ENCODE measurements around the gene TCAF1. TPM values are rescaled to one million over a fixed set of nuclear protein-coding genes. Genes with fewer than 3 reads are reported as not detected.
A peak's percentile ranks its signal among the peaks of the same experiment; 100 is the strongest.

Gene TCAF1
- total RNA-seq, 1 donor from 2014 or later: 30.9 TPM

DNA sequence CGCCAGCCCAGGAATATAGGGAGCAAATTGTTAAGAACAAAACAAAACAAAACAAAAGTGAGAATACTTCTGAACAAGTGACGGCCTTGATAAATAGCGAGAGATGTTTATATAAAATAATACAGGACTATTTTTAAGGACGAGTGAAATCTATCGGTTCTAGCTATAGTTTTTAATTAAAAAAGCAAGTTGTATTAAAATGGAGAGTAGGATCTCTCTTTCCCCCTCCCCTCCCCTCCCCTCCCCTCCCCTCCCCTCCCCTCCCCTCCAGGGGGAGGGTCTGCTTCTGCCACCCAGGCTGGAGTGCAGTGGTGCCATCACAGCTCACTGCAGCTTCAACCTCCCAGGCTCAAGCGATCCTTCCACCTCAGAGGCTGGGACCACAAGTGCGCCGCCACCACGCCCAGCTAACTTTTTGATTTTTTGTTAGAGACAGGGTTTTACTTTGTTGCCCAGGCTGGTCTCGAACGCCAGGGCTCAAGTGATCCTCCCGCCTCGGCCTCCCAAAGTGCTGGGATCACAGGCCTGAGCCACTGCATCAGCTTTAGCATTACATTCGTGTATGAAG lies 440 bp upstream of the TCAF1 start:
- TF ChIP-seq, protein P1, sequence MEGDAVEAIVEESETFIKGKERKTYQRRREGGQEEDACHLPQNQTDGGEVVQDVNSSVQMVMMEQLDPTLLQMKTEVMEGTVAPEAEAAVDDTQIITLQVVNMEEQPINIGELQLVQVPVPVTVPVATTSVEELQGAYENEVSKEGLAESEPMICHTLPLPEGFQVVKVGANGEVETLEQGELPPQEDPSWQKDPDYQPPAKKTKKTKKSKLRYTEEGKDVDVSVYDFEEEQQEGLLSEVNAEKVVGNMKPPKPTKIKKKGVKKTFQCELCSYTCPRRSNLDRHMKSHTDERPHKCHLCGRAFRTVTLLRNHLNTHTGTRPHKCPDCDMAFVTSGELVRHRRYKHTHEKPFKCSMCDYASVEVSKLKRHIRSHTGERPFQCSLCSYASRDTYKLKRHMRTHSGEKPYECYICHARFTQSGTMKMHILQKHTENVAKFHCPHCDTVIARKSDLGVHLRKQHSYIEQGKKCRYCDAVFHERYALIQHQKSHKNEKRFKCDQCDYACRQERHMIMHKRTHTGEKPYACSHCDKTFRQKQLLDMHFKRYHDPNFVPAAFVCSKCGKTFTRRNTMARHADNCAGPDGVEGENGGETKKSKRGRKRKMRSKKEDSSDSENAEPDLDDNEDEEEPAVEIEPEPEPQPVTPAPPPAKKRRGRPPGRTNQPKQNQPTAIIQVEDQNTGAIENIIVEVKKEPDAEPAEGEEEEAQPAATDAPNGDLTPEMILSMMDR (IDR thresholded peaks at IDR 0.05): no peak
- intact Hi-C loops (cut with DNase I): loop anchor here (2.0 to 10.0 kb wide), 3 partner anchors 522 to 932 kb away; partner anchors contain the start of genes CASP2, TPK1 and ZYX

DNA sequence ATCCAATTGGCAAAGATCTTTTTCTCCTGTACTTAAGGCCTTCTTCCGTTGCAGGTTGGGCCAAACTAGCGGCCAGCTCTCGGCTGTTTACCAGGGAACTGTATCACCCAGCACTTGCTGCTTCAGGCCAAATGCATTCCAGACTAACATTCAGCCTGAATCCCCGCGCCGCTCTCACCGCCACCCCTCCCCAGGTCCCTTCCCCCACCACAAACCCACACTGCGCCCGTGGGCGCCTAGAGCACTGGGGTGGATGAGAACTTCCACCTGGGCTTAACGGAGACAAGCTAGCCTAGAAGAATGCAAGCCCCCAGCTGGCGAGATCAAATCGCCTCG lies 676 bp downstream of the TCAF1 start:
- peak overlapping the region; percentile 79 to 84 for H3K27ac ChIP-seq
- H3K4me3 ChIP-seq: peak overlapping the region; percentile 70 to 78
- TF ChIP-seq, protein P1 (IDR thresholded peaks at IDR 0.05): no peak
- DNase-seq (ENCODE audit: low spot score in 2 of 2): no peak
- H3K27me3 ChIP-seq: no peaks in the 10 kb centered on the region
- intact Hi-C loops (cut with DNase I): loop anchor here (1.0 to 10.0 kb wide), 3 partner anchors 19 to 934 kb away; partner anchors contain the start of genes CASP2 and TPK1
- H3K36me3 ChIP-seq: no peaks in the 10 kb centered on the region
- peaks cover 0 to 3% of the 10 kb centered on the region in 2 donors for H3K4me1 ChIP-seq
- peaks cover 0 to 3% of the 10 kb centered on the region in 2 donors for H3K9me3 ChIP-seq

More for the DNA sequence above, 440 bp upstream of the TCAF1 start:
- Histone ChIP-seq H3K27ac (peak overlapping the region; percentile 79 to 84), H3K4me3 (peak overlapping the region; percentile 70 to 78), H3K27me3 (no peaks in the 10 kb centered on the region), H3K4me1 (peaks cover 0 to 3% of the 10 kb centered on the region in 2 donors), H3K9me3 (peaks cover 0 to 3% of the 10 kb centered on the region in 2 donors), H3K36me3 (no peaks in the 10 kb centered on the region)
- DNase-seq (ENCODE audit: low spot score in 2 of 2): no peak

DNA sequence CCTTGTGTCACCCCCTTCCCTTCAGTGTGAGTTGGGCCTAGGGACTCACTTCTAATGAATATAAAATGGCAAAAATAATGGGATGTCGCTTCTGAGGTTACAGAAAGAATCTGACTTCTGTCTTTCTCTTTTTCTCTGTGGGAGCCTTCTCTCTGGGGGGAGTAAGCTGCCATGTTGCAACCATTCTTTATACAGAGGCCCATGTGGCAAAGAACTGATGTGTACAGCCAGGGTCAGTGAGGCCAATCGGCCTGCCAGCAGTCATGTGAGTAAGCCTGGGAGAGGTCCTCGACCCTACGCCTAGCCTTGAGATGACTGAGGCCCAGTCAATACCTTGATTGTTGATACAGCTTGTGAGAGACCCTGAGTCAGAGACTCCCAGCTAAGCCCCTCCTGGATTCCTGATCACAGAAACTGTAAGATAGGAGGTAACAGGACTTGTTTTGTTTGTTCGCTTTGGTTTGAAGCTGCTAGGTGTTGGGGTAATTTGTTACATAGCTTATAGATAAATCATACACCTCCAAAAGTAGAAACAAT lies 1.7 kb downstream of the TCAF1 start:
- H3K9me3 ChIP-seq: peaks cover 0 to 3% of the 10 kb centered on the region in 2 donors
- peak overlapping the region; percentile 79 to 84 for H3K27ac ChIP-seq

DNA sequence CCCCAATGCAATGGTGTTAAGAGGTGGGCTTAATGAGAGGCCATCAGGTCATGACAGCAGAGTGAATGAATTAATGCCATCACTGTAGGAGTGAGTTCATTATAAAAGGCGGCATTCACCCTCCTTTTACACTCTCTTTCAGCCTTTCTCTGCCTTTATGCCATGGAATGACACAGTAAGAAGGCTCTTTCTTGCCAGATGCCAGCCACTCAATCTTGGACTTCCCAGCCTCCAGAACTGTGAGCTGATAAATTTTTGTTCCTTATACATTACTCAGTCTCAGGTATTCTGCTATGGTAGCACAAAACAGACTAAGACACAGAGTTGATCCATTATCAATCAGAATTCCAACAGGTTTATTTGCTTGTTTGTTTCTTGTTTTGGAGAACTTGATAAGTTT lies 3.2 kb downstream of the TCAF1 start:
- H3K36me3 ChIP-seq: no peaks in the 10 kb centered on the region
- H3K27me3 ChIP-seq: no peaks in the 10 kb centered on the region
- DNase-seq (ENCODE audit: low spot score in 2 of 2): no peak
- H3K4me1 ChIP-seq: peaks cover 0 to 3% of the 10 kb centered on the region in 2 donors
- H3K27ac ChIP-seq: no peak overlapping the region
- H3K4me3 ChIP-seq: no peak overlapping the region
- peaks cover 0 to 3% of the 10 kb centered on the region in 2 donors for H3K9me3 ChIP-seq
- TF ChIP-seq, protein P1 (IDR thresholded peaks at IDR 0.05): no peak
- intact Hi-C loops (cut with DNase I): no loop called here

More for the DNA sequence above, 1.7 kb downstream of the TCAF1 start:
- Histone ChIP-seq H3K27me3 (no peaks in the 10 kb centered on the region), H3K36me3 (no peaks in the 10 kb centered on the region), H3K4me1 (peaks cover 0 to 3% of the 10 kb centered on the region in 2 donors), H3K4me3 (peak overlapping the region; percentile 70 to 78)
- TF ChIP-seq, protein P1 (IDR thresholded peaks at IDR 0.05): no peak
- intact Hi-C loops (cut with DNase I): loop anchor here (5.0 to 10.0 kb wide), 2 partner anchors 613 to 935 kb away; partner anchors contain the start of genes CASP2 and TPK1
- DNase-seq (ENCODE audit: low spot score in 2 of 2): no peak

DNA sequence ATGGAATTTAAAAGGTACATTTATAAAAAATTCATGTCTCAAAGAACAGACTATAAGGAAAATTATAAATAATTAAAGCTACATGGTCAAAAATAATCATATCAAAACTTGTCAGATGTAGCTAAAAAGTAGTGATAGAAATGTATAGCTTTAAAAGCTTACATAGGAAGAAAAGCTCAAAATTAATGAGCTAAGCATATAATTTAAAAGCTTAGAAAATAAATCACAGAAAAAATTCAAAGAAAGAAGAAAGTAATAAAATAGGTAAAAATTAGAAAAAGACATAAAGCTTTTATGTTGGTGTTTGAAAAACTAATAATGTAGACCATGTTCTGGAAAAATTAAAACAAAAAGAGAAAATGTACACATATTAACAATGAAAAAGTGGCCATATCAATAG lies 5.3 kb downstream of the TCAF1 start:
- TF ChIP-seq, protein P1 (IDR thresholded peaks at IDR 0.05): no peak
- intact Hi-C loops (cut with DNase I): no loop called here
- Histone ChIP-seq H3K27me3 (no peaks in the 10 kb centered on the region), H3K4me3 (no peak overlapping the region), H3K9me3 (peaks cover 4 to 23% of the 10 kb centered on the region in 2 donors), H3K4me1 (peaks cover 0 to 3% of the 10 kb centered on the region in 2 donors), H3K36me3 (no peaks in the 10 kb centered on the region), H3K27ac (no peak overlapping the region)
- no peak for DNase-seq (ENCODE audit: low spot score in 2 of 2)
